Mesenchymal stem cell (in vitro differentiated cells and primary cell): ENCODE measurements around the gene DNAJC27.

Source experiments
- DNase-seq: peaks from one replicate; pipeline ENCODE4 v3.0.0-alpha.2; 2013
- H2AFZ ChIP-seq: one replicate; pipeline ENCODE4 v1.6.1; 2013; ENCODE audit warnings: low read depth, mild to moderate bottlenecking, control low read depth, inconsistent platforms, low read length, moderate library complexity
- H2AK5ac ChIP-seq: 2 replicates; pipeline ENCODE4 v1.6.1; 2013; ENCODE audit warnings: low read length, moderate library complexity, mild to moderate bottlenecking, inconsistent platforms; ENCODE audit not compliant: severe bottlenecking
- H2BK120ac ChIP-seq: one replicate; pipeline ENCODE4 v1.6.1; 2013; ENCODE audit warnings: low read depth, mild to moderate bottlenecking, inconsistent platforms, low read length, moderate library complexity
- H2BK12ac ChIP-seq, 2 experiments: one replicate each; pipeline ENCODE4 v1.6.1; 2013; ENCODE audit warnings: inconsistent platforms in 2 of 2, low read length in 2 of 2, mild to moderate bottlenecking in 2 of 2, moderate library complexity in 2 of 2, control low read depth in 1 of 2
- H2BK15ac ChIP-seq: one replicate; pipeline ENCODE4 v1.6.1; 2013; ENCODE audit warnings: mild to moderate bottlenecking, low read depth, inconsistent platforms; ENCODE audit not compliant: poor library complexity, severe bottlenecking
- H2BK5ac ChIP-seq: 2 replicates; pipeline ENCODE4 v1.6.1; 2013; ENCODE audit warnings: low read depth, mild to moderate bottlenecking, low read length, control low read depth, inconsistent platforms; ENCODE audit not compliant: poor library complexity, severe bottlenecking
- H3K14ac ChIP-seq, 2 experiments: one replicate each; pipeline ENCODE4 v1.6.1; 2013; ENCODE audit warnings: inconsistent platforms in 2 of 2, low read length in 2 of 2, control low read depth in 1 of 2, mild to moderate bottlenecking in 1 of 2, moderate library complexity in 1 of 2
- H3K18ac ChIP-seq, 2 experiments: one replicate each; pipeline ENCODE4 v1.6.1; 2013; ENCODE audit warnings: inconsistent platforms in 2 of 2, low read length in 2 of 2, control low read depth in 1 of 2, low read depth in 1 of 2, mild to moderate bottlenecking in 1 of 2
- H3K23ac ChIP-seq, 2 experiments: one replicate each; pipeline ENCODE4 v1.6.1; 2013; ENCODE audit warnings: inconsistent platforms in 2 of 2, low read length in 2 of 2, mild to moderate bottlenecking in 2 of 2, moderate library complexity in 2 of 2, control low read depth in 1 of 2
- H3K27ac ChIP-seq: 2 replicates; pipeline ENCODE4 v1.5.1; 2013; ENCODE audit warnings: mild to moderate bottlenecking, moderate library complexity, low read length, control low read depth, inconsistent platforms; ENCODE audit not compliant: poor library complexity, severe bottlenecking
- H3K27me3 ChIP-seq, 2 experiments: 2 replicates each; pipeline versions ENCODE4 v1.6.1 to v1.7.0; 2013; ENCODE audit warnings: low read length in 2 of 2, mild to moderate bottlenecking in 2 of 2, moderate library complexity in 2 of 2, control low read depth in 1 of 2, inconsistent platforms in 1 of 2; ENCODE audit not compliant: control insufficient read depth in 1 of 2, insufficient read depth in 1 of 2
- H3K36me3 ChIP-seq, 2 experiments: 2 replicates each; pipeline versions ENCODE4 v1.6.1 to v1.7.0; 2013; ENCODE audit warnings: low read length in 2 of 2, control low read depth in 1 of 2, inconsistent platforms in 1 of 2, low read depth in 1 of 2, mild to moderate bottlenecking in 1 of 2; ENCODE audit not compliant: insufficient read depth in 2 of 2, control insufficient read depth in 1 of 2
- H3K4ac ChIP-seq, 2 experiments: one replicate each; pipeline ENCODE4 v1.6.1; 2013; ENCODE audit warnings: inconsistent platforms in 2 of 2, low read length in 2 of 2, mild to moderate bottlenecking in 2 of 2, moderate library complexity in 2 of 2, control low read depth in 1 of 2, low read depth in 1 of 2
- H3K4me1 ChIP-seq: 2 replicates; pipeline ENCODE4 v1.6.1; 2013; ENCODE audit warnings: low read depth, low read length, control low read depth; ENCODE audit not compliant: control insufficient read depth, insufficient read depth
- H3K4me2 ChIP-seq: 2 replicates; pipeline ENCODE4 v1.6.1; 2013; ENCODE audit warnings: low read length, mild to moderate bottlenecking, inconsistent platforms; ENCODE audit not compliant: poor library complexity, severe bottlenecking
- H3K4me3 ChIP-seq, 2 experiments: 2 replicates each; pipeline versions ENCODE4 v1.5.1 to v1.7.0; 2013; ENCODE audit warnings: low read length in 2 of 2, mild to moderate bottlenecking in 2 of 2, control low read depth in 1 of 2, low read depth in 1 of 2; ENCODE audit not compliant: insufficient read depth in 1 of 2
- H3K79me1 ChIP-seq: replicated peaks from 2 replicates; pipeline ENCODE4 v1.6.1; 2013; ENCODE audit warnings: mild to moderate bottlenecking, control low read depth, low read length, inconsistent platforms; ENCODE audit not compliant: poor library complexity, severe bottlenecking
- H3K9ac ChIP-seq: 2 replicates; pipeline ENCODE4 v1.7.0; 2013; ENCODE audit warnings: mild to moderate bottlenecking, low read length, moderate library complexity
- H3K9me3 ChIP-seq: 2 replicates; pipeline ENCODE4 v1.7.0; 2013; ENCODE audit warnings: mild to moderate bottlenecking, low read length; ENCODE audit not compliant: control insufficient read depth
- H4K8ac ChIP-seq: one replicate; pipeline ENCODE4 v1.6.1; 2013; ENCODE audit warnings: inconsistent platforms, mild to moderate bottlenecking, low read length, moderate library complexity
- H4K91ac ChIP-seq: one replicate; pipeline ENCODE4 v1.6.1; 2013; ENCODE audit warnings: mild to moderate bottlenecking, low read length, inconsistent platforms
- WGBS: methylation state at CpG from one replicate; pipeline ENCODE4 v1.1.7; 2013; ENCODE audit warnings: mixed read lengths; 5-methylcytosine and 5-hydroxymethylcytosine counted together

Gene DNAJC27

GRCh38 chr2:24925815-24926214 lies 45.9 kb downstream of the DNAJC27 start:
- Histone ChIP-seq H3K23ac (no peak overlapping the region), H3K27me3 (no peaks in the 10 kb centered on the region), H3K14ac (peak overlapping the region in 1 of 2 experiments; percentile 44), H3K4ac (no peak overlapping the region), H2BK15ac (no peak overlapping the region), H3K18ac (no peak overlapping the region), H2AK5ac (no peak overlapping the region), H3K79me1 (no peaks in the 10 kb centered on the region), H3K9me3 (no peaks in the 10 kb centered on the region), H3K4me2 (no peak overlapping the region), H3K9ac (no peak overlapping the region), H3K27ac (no peak overlapping the region), H2BK12ac (no peak overlapping the region), H3K4me1 (peaks cover 4% of the 10 kb centered on the region), H4K91ac (no peak overlapping the region), H3K4me3 (no peak overlapping the region), H2BK5ac (no peak overlapping the region), H3K36me3 (no peaks in the 10 kb centered on the region), H4K8ac (no peak overlapping the region), H2BK120ac (no peak overlapping the region), H2AFZ (peak overlapping the region; percentile 10)
- WGBS, result 92% methylated on average over 10 of the region's 10 CpGs
- DNase-seq, result no peak

- H2BK12ac ChIP-seq, result no peak overlapping the region
These were observed 47.0 kb downstream of the DNAJC27 start for GRCh38 chr2:24924732-24925131.

GRCh38 chr2:24924266-24924665 lies 47.5 kb downstream of the DNAJC27 start:
- H3K4ac ChIP-seq, result no peak overlapping the region
- 86% methylated on average over 5 of the region's 5 CpGs for WGBS
- no peak overlapping the region for H3K4me3 ChIP-seq
- no peak overlapping the region for H3K18ac ChIP-seq
- no peak overlapping the region for H2AK5ac ChIP-seq
- H2AFZ ChIP-seq, result no peak overlapping the region
- no peaks in the 10 kb centered on the region for H3K36me3 ChIP-seq
- peaks cover 3% of the 10 kb centered on the region for H3K4me1 ChIP-seq
- H3K9me3 ChIP-seq, result no peaks in the 10 kb centered on the region
- H2BK5ac ChIP-seq, result no peak overlapping the region
- H2BK12ac ChIP-seq, result no peak overlapping the region
- H2BK15ac ChIP-seq, result no peak overlapping the region
- H4K8ac ChIP-seq, result no peak overlapping the region
- no peaks in the 10 kb centered on the region for H3K27me3 ChIP-seq
- H4K91ac ChIP-seq, result no peak overlapping the region
- DNase-seq, result no peak
- H3K27ac ChIP-seq, result no peak overlapping the region
- no peak overlapping the region for H3K14ac ChIP-seq
- no peak overlapping the region for H3K9ac ChIP-seq
- H2BK120ac ChIP-seq, result no peak overlapping the region
- no peak overlapping the region for H3K4me2 ChIP-seq
- H3K79me1 ChIP-seq, result no peaks in the 10 kb centered on the region
- H3K23ac ChIP-seq, result no peak overlapping the region

More at GRCh38 chr2:24924732-24925131, 47.0 kb downstream of the DNAJC27 start:
- Histone ChIP-seq H2BK120ac (no peak overlapping the region), H3K27ac (no peak overlapping the region), H3K14ac (no peak overlapping the region), H3K4me1 (peaks cover 3% of the 10 kb centered on the region), H4K91ac (no peak overlapping the region), H3K4me2 (no peak overlapping the region), H3K9ac (no peak overlapping the region), H4K8ac (peak overlapping the region; percentile 19), H3K9me3 (no peaks in the 10 kb centered on the region), H2BK15ac (no peak overlapping the region), H3K23ac (no peak overlapping the region), H2BK5ac (no peak overlapping the region), H2AK5ac (no peak overlapping the region), H3K4me3 (no peak overlapping the region), H3K18ac (no peak overlapping the region), H3K27me3 (no peaks in the 10 kb centered on the region), H2AFZ (no peak overlapping the region), H3K36me3 (no peaks in the 10 kb centered on the region), H3K79me1 (no peaks in the 10 kb centered on the region), H3K4ac (no peak overlapping the region)
- WGBS, result 97% methylated on average over 6 of the region's 6 CpGs
- no peak for DNase-seq

DNA sequence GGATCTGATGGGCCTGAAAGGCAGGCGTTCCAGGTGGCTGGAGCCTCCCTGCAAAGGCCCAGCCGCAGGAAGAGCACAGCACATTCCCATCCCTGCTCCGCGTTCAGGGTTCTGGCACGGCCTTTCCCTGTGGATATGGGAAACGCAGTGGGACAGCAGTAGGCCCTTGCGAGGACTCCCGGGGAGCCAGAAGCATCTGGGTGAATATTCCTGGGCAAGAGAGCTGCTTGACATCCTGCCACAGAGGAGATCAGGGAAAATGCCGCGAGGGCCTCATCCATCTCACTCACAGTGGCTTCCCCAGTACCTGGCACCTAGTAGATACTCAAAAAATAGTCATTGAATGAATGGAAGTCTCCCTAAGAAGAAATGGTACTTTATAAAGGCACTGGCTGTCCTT lies 48.6 kb downstream of the DNAJC27 start:
- Histone ChIP-seq H2BK12ac (no peak overlapping the region), H3K9me3 (no peaks in the 10 kb centered on the region), H3K4me3 (no peak overlapping the region), H3K4me2 (no peak overlapping the region), H2AFZ (no peak overlapping the region), H3K23ac (no peak overlapping the region), H3K4me1 (peaks cover 13% of the 10 kb centered on the region), H3K27me3 (no peaks in the 10 kb centered on the region), H3K18ac (no peak overlapping the region), H3K4ac (no peak overlapping the region), H3K79me1 (peaks cover 8% of the 10 kb centered on the region), H3K36me3 (peaks cover 4 to 7% of the 10 kb centered on the region in 2 experiments), H3K27ac (no peak overlapping the region), H2AK5ac (no peak overlapping the region), H2BK120ac (no peak overlapping the region), H2BK15ac (no peak overlapping the region), H4K8ac (no peak overlapping the region), H4K91ac (no peak overlapping the region), H2BK5ac (no peak overlapping the region), H3K9ac (no peak overlapping the region), H3K14ac (no peak overlapping the region)
- WGBS, result 93% methylated on average over 10 of the region's 10 CpGs
- DNase-seq, result no peak
